Measurements from ENCODE around the gene CHP2.

DNA sequence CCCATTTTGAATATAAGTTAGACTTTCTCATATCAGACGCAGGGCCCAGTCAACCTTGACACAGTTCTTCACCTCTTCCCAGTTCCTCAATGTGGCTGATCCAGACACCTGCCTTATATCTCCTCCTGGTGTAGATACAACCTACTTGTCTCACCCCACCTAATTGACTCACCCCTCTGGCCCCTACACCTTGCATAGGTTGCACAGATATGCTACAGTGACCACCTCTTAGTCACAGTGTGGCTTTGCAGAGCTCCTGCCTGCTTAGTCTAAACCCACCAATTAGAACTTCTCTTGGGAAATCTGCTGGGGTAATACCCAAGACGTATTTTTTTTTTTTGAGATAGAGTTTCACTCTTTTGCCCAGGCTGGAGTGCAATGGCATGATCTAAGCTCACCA, 16.8 kb downstream of the CHP2 start:
- TF ChIP-seq, protein P1, sequence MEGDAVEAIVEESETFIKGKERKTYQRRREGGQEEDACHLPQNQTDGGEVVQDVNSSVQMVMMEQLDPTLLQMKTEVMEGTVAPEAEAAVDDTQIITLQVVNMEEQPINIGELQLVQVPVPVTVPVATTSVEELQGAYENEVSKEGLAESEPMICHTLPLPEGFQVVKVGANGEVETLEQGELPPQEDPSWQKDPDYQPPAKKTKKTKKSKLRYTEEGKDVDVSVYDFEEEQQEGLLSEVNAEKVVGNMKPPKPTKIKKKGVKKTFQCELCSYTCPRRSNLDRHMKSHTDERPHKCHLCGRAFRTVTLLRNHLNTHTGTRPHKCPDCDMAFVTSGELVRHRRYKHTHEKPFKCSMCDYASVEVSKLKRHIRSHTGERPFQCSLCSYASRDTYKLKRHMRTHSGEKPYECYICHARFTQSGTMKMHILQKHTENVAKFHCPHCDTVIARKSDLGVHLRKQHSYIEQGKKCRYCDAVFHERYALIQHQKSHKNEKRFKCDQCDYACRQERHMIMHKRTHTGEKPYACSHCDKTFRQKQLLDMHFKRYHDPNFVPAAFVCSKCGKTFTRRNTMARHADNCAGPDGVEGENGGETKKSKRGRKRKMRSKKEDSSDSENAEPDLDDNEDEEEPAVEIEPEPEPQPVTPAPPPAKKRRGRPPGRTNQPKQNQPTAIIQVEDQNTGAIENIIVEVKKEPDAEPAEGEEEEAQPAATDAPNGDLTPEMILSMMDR (IDR thresholded peaks at IDR 0.05; ENCODE audit: low read length) = no peak
- no peak for TF ChIP-seq EZH2 (optimal IDR thresholded peaks at IDR 0.05; ENCODE audit: low read depth, low read length)
- no peak for TF ChIP-seq EZH2phosphoT487 (IDR thresholded peaks at IDR 0.05; ENCODE audit: low read length)
